Hepatocyte (in vitro differentiated cells): ENCODE data around the gene ABCA8.
"Not testable (repeated sequence)": the region's sequence is repeated elsewhere in the genome, so short reads cannot be mapped to it uniquely, and the experiment has no call there.

ENCODE experiments used
- CTCF ChIP-seq: fragments of 200-600 bp; sonication (generic); IDR thresholded peaks from 2 replicates; pipeline ENCODE4 v1.5.1; 2016; ENCODE audit warnings: antibody characterized with exemption, mild to moderate bottlenecking; ENCODE audit not compliant: poor library complexity
- EZH2 ChIP-seq: fragments of 200-600 bp; sonication (generic); IDR thresholded peaks from 2 replicates; pipeline ENCODE4 v1.6.1; 2016; ENCODE audit warnings: antibody characterized with exemption, mild to moderate bottlenecking, borderline replicate concordance
- EZH2phosphoT487 ChIP-seq: fragments of 200-600 bp; sonication (generic); IDR thresholded peaks from one replicate; pipeline ENCODE4 v1.6.1; 2018; ENCODE audit warnings: antibody characterized with exemption, mild to moderate bottlenecking, low read depth, moderate library complexity; ENCODE audit not compliant: unreplicated experiment, severe bottlenecking

- not testable (repeated sequence) for TF ChIP-seq CTCF, EZH2, EZH2phosphoT487
These were observed 131.0 kb downstream of the ABCA8 start for GRCh38 chr17:68824185-68824584.
